DMS114 treated with DMSO at 0.1 percent for 48 hours (cell line): Measurements from ENCODE around the gene CPNE7.
A peak's percentile ranks its signal among the peaks of the same experiment; 100 is the strongest.
"Not testable (repeated sequence)": the region's sequence is repeated elsewhere in the genome, so short reads cannot be mapped to it uniquely, and the experiment has no call there.

Experiments used
- DNase-seq: peaks from one replicate; lab custom pipeline; 2025; ENCODE audit not compliant: unreplicated experiment; lab: John Stamatoyannopoulos, UW

CPNE7 gene

DNA sequence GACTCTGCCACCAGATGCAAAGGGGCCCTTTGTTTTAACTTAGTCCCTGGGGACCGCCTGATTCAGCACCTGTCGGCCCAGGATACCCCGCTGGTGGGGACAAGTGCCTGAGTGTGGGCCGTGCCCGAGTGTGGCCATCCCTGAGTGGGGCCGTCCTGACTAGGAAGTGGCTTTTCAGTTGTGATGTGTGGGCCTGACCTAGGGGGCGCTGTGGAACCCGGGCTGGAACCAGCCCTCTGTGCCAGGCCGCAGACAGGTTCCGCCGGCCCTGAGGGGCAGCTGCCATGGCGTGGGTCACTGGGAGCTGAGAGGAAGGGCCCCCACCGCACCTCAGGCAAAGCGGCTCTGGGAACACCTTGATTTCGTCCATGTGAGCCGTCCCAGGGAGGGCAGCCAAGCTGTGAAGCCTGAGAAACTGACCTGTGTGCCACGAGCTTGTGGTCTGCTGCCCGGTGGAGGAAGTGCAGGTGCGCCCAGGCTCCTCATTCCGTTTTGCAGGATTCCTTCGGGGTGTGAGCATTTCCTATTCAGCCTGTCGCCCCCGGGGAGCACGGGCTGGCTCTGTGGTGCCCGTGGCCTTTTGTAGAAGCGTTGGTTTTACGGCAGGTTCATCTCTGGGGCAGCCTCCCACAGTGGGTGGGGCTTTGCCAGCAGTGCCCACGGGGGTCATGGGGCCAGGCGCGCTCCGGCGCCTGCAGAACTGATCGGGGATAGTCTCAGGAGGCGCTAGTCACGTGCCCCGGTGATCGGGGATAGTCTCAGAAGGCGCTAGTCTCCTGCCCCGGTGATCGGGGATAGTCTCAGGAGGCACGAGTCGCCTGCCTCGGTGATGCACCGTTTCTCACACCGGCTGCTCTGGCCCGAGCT is 9.8 kb upstream of the CPNE7 start:
- peak; percentile 23 for DNase-seq

DNA sequence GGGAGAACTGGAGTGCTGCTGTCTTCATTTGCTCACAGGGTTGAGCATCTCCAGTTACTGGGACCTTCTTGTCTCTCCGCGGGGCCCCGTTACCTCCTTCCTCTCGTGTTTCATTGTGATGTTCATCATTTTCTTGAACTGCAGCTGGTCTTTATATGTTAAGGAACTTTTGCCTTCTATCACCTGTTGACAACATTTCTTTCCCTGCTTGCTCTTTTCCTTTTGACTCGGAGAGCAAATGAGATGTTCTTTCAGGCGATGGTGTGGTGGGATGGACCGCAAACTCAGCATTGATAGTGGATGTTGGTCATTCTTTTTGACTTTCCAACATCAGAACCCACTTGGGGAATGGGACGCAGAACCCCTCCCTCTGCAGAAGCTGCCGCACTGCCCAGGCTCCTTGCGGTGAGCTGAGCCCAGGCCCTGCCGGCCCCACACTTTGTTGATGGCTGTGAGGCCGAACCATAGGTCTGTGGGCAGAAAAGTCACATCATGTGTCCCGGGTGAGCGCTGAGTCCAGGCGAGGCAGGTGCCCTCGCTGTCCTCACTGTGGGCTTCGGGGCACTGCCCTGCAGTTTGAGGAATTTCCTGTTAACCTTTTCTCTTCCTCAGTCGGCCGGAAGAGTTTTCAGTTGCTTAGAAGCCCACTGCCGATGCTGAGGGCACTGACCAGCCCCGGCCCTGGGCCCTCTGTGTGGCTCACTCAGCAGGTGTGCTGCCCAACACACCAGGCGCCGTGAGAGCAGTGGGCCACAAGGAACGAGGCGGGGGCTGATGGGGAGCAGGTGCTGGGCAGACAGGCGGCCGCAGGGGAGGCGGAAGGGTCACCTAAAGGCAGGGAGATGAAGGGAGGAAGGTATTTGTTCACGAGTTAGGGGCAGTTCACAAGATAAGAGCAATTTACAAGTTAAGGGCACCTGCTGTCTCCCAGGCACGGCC is 7.6 kb upstream of the CPNE7 start:
- no peak for DNase-seq

DNA sequence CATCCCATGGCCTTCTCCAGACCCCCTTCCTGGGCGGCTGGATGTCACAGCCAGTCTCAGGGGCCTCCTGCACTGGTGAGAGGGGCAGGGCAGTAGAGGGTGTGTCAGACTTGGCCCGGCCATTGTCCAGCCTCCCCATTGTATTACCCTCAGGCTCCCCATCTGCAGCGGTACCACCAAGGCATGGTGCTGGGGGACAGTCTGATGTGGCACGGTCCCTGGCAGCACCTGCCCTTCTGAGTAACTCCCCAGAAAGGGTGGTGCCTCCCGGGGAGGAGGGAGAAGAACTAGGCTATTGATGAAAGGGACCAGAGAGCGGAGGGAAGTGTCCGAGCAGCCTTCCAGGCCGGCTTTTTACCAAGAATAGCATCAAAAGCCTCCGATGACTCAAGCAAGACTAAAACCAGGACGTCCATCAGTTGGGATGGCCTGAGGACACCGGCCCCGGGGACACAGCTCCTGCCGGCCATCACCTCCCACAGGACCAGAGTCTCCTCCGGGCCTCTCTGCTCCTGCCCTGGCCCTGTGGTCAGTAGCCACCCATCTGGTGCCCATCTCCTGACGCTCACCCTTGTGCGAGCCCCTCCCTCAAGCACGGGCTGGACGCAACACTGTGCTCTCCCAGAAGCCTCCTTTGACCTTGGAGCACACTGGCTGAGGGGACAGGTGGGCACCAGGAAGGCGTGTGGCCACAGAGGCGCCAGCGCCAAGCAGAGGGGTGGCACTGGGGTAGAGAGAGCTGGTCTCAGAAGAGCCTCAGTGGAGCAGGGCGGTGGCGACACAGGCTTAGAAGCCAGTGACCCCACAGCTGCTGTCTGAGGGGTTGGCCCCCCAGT is 5.8 kb upstream of the CPNE7 start:
- DNase-seq = no peak

DNA sequence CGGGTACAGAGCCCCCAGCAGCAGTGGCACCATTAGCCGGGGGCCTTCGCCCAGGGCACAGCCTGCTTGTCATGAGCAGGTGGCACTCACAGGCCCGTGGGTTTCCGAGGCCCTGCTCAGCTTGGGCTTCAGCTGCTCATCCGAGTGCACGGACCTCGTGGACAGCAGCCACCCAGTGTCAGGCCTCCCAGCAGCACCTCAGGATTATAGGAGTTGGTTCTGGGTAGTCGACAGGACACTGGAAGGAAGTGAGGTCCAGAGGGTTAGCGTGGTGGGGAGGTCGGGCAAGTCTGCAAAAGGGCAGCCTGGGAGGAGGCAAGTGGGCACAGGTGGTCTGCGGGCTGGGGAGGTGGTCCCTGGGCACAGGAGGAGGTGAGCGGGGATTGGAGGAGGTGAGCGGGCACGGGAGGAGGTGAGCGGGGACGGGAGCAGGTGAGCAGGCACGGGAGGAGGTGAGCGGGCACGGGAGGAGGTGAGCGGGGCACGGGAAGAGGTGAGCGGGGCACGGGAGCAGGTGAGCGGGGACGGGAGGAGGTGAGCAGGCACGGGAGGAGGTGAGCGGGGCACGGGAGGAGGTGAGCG is 5.1 kb upstream of the CPNE7 start:
- no peak for DNase-seq

DNA sequence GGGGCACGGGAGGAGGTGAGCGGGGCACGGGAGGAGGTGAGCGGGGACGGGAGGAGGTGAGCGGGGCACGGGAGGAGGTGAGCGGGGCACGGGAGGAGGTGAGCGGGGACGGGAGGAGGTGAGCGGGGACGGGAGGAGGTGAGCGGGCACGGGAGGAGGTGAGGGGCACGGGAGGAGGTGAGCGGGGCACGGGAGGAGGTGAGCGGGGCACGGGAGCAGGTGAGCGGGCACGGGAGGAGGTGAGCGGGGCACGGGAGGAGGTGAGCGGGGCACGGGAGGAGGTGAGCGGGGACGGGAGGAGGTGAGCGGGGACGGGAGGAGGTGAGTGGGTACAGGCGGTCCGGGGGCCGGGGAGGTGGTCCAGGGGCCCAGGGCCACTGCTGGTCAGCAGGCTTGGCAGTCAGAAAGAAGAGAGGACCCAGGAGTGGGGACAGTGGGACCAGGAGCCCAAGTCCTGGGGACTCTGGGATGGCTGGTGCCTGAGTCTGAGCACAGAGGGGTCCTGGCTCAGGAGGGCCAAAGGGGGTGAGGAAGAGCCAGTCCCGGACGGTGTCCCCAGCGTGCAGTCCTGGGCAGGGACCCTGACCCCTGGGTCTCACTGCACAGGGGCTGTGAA is 4.5 kb upstream of the CPNE7 start:
- DNase-seq = not testable (repeated sequence)

DNA sequence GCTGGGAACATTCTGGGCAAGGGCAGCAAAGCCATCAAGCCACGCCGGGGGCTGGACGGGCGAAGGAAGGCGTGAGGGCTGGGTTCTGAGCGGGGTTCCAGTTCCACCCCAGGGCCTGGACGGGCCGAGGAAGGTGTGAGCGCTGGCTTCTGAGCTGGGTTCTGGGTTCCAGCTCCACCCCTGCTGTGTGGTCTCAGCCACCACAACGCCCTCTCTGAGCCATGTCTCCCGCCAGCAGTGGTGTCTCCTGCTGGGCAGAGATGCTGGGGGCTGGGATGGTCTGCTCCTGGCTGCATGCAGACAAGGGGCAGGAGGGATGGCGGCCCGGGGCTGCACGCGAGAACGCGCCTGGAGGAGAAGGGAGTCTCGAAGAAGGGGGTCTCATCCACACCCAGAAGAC is 3.9 kb upstream of the CPNE7 start:
- DNase-seq = no peak

DNA sequence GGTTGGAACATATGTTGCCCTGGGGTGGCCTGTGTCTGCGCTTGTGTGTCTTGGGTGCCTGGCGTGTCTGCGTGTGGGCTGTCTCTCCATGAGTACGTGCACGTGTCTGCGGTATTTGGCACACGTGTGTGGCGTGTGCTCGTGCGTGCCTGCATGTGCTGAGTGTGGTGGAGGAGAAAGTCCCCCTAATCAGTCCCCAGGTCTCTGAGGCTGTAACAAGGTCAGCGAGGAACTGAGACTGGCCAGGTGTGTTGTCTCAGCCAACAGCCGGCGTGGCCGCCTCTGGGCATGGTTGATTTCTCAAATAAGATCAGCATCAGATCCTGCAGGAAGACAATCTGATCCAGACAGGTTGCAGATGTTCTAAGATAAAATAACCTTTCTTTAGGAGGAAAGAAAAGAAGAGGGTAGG is 3.5 kb upstream of the CPNE7 start:
- no peak for DNase-seq

DNA sequence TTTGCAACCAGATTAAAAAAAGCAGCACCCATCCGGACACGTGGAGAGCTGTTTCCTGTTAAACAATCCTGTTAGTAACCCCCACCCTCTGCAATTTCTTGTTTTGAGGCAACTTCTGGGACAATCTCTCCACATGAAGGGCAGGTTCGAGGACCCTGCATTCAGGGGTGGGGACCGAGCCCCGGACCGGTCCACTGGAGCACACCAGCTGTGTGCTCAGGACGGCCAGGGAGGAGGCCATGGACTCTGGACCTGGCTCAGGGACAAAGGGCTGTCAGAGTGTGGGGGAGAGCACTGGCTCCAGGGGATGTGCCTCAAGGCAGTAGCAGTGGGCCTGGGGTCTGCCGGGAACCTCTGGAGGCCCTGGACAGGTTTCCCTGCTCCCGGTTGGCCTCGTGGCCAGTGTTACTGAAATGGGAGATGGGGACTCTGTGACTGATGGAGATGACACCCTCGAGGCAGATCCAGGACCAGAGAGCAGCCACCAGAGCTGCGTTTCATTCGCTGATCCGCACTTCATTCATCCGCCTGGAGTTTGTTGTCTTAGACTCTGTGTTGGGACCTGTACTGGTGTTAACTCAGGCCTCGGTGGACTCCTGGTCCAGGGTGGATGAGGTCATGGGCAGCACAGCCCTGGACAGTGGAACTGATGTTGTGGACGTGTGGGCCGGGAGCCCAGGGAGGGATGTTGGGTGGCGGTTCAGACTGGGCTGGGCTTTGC is 2.9 kb upstream of the CPNE7 start:
- no peak for DNase-seq

DNA sequence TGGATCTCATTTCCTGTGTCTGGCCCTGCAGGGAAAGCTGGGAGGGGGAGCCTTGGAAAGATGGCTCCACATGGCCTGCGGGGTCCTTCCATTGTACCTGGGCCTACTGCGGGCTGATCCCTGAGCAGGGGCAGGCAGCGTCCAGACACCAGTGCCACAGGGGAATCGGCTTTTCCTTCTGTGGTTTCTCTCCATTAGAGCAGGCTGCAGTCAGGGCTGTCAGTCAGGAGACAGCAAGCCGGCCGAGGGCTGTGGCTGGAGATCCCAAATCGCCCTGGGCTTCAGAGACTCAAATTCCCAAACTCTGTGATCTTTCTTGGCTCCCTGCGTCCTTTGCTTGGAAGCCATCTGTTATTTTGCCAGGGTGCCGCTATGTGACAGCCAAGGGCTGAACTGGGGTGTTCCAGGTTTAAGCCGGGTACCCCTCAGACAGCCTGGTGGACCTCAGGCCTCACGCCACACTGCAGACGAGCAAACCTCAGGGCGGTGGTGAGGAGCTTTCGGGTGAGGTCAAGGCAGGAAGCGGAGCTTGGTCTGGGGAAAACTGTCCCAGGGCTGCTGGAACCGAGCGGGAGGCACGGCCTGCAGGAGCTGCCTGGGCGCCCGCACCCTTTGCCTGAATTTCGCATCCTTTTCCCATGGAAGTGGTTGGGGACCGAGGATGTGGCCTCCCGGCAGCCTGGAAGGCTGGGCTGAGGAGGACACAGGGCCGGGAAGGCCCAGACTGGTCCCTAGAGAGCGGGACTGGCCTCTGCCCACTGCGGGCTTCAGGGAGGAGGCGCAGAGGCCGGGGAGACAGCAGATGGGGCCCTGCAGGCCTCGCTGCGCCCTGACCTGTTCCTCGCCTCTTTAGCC is 1.5 kb upstream of the CPNE7 start:
- no peak for DNase-seq

DNA sequence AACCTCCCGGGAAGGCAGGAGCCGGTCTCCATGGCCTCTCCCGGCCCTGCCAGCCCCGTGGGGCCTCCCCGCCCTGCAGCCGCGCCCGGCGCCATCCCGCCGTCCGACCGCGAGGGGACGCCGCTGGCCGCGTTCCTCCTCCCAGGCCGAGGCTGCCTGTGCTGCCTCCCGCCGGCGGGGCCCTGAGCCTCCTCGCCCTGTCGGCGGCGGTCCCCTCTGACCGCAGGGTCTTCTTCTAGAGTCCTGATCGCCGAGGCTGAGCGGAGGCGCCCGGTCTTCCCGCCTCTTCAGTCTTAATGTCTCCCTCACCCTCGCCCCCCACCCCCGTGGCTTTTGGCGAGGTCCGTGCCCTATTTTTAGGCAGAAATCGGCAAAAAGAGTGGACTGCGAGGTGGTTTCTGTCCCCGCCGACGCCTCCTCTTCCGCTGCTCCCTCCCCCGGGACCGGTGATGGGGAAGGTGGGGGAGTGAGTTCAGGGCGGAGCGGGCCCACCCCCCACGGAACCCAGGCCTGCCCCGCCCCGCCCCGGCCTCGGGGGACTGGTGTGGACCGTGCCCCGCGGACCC is 794 bp upstream of the CPNE7 start:
- no peak for DNase-seq

DNA sequence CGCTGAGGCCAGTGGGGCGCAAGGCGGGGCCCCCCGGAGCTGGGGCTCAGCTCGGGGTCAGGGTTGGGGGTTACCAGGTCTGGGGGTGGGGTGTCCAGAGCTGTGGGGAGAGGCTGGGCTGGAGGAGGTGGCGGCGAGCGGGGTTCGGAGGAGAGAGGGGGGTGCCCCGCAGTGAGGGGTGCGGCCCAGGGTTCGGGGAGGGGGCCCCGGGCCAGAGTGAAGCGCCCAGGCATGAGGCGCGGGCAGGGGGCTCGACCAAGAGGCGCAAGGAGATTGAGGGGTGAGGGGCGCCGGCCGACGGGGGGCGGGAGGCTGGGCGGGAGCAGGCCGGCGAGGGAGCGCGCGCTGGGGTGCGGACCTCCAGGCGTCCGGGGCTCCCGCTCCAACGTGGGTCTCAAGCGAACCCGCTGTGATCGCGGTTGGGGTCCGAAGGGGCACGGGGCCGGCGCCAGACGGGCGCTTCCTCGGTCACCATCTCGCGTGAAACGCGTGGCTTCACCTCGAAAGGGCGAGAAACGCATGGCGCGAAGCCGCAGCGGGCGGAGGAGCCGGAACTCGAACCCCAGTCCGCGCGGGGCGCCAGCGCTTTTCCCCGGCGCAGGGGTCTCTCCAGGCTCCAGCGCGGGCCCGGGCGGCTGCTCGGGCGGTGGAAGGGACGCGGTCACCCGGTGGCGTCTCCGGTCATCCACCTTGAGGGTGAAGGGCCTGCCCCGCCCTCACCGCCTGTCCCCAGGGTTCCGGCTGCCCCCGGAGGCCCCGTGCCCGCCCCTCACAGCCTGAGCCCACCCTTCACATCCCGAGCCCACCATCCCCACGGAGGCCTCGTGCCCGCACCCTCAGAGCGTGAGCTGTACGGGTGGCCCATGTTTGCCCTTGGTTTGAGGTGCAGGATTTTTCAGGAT is 846 bp downstream of the CPNE7 start:
- DNase-seq = no peak

DNA sequence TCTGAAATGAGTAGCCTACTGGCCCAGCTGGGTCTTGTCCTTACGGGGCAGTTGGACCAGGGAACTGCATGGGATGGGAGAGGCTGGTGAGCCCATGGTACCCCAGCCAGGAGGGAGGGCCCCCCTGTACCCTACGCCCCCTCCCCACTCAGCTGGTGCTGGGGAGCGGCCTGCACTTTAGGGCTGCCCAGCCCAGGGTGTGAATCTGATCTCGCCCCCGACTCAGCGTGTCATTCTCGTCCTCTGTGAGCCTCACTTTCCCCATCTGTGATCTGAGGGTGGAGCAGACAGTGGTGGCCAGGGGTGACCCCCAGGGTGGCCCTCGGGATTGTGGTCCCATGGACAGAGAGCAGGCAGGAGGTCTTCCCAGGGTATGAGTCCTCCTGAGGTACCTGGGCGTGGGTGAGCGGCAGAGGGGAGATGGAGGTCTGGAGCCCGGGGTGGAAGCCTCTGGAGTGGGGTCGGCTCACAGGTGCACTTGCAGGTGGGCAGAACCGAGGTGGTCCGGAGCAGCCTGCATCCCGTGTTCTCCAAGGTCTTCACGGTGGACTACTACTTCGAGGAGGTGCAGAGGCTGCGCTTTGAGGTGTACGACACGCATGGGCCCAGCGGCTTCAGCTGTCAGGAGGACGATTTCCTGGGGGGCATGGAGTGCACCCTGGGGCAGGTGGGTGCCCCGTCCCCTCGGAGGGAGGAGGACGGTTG is 1.6 kb downstream of the CPNE7 start:
- no peak for DNase-seq

DNA sequence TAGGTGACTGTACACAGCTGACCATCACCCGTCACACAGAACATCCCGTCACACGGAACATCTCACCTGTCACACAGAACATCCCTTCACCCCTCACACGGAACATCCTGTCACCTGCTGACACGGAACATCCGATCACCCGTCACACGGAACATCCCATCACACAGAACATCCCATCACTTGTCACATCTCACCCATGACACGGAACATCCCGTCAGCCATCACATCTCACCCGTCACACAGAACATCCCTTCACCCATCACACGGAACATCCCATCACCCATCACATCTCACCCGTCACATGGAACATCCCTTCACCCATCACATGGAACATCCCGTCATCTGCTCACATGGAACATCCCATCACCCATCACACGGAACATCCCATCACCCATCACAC is 3.8 kb downstream of the CPNE7 start:
- no peak for DNase-seq

DNA sequence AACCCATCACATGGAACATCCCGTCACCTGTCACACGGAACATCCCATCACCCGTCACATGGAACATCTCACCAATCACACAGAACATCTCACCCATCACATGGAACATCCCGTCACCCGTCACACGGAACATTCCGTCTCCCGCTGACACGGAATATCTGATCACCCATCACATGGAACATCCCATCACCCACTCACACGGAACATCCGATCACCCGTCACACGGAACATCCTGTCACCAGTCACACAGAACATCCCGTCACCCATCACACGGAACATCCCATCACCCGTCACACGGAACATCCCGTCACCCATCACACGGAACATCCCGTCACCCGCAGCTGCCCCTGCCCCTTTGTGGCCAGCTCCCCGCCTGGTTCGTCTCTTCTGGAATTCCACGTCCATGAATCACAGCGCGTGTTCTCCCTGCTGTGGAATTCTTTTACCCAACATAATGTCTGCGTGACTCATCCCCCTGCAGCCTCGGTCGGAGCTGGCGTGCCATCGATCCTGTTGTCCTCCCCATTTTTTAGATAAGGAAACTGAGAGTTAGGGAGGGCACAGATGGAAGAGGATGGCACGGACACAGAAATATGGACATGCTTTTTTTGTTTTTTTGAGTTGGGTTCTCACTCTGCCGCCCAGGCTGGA is 5.6 kb downstream of the CPNE7 start:
- no peak for DNase-seq

DNA sequence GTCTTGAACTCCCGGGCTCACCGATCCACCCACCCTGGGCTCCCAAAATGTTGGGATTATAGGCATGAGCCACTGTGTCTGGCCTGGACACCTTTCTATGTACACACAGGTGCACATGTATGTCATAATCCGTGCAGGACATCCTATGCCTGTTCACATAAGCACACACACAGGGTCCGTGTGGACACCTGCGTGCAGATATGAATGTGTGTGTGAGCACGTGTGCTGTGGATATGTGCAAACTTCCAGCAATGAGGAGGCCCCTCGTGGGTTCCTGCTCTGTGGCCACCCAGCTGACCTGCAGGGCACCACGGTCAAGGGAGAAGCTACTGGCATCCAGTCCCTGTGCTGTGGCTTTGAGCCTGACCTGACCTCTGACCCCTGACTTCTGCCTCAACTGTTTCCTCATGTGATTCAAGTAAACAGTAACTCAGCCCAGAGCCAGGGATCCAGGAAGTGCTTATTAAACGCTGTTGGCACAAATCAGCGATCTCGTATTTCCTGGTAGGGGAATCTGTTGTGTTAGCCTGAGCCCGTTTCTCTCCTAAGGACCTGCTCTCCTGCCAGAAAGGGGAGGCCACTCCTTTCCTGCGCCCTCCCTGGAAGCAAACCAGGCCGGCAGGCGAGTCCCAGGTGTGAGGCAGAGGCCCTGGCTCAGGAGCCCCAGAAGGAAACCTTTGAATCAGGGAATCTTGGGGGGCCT is 6.5 kb downstream of the CPNE7 start:
- DNase-seq = no peak
